ENCODE results near the gene RERE. TPM values are rescaled to one million over a fixed set of nuclear protein-coding genes. Genes with fewer than 3 reads are reported as not detected.

RERE gene
- total RNA-seq, 1 donor from 2014 or later = 64.6 TPM

DNA sequence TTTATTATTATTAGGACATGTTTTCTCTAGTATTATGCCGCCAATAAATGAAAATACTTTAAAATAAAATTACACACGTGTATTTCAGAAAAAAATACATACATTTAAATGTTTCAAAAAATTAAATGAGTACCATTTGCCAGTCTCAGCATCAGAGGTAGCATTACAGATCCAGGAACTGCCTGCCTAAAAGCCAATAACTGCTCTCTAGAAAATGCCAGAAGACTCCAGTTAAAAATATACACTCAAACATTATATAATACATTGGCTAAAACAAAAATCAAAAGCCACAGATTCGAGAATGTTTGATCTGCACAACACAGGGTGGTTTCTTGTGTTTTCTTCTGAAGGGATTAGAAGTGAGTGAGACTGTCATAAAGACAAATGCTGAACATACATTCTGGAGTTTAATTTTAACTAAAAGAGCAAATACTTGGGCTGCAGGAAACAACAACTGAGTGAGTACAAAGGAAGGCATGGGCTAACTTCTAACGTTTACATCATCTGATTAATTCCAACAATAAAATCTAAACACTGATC, 105.5 kb downstream of the RERE start:
- Histone ChIP-seq H3K27ac (peak overlapping the region; percentile 60 to 64), H3K4me3 (peak overlapping the region; percentile 26 to 36)

DNA sequence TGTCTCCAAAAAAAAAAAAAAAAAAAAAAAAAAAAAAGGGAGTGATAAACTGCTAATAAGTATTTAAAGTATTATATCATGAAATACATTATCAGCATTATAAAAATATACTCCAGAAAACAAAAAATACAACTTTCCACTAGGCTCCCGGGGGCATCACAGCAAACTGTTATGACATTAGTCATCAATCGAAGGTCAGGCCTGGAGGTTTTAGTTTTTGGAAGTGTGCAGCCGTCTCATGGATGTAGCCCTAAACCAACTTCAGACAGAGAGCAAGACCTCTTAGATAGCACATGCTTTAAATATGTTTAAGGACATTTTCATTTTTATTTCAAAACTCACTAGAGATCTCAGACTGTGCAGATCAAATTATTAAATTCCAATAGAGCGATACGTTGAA, 106.3 kb downstream of the RERE start:
- intact Hi-C loops (cut with DNase I) = no loop called here
- Histone ChIP-seq H3K36me3 (no peaks in the 10 kb centered on the region), H3K27ac (peak overlapping the region in 1 of 2 donors; percentile 64), H3K4me3 (no peak overlapping the region), H3K27me3 (no peaks in the 10 kb centered on the region), H3K9me3 (no peaks in the 10 kb centered on the region), H3K4me1 (peaks cover 0 to 28% of the 10 kb centered on the region in 2 donors)
- DNase-seq (ENCODE audit: low spot score in 2 of 2) = no peak
- TF ChIP-seq, protein P1, sequence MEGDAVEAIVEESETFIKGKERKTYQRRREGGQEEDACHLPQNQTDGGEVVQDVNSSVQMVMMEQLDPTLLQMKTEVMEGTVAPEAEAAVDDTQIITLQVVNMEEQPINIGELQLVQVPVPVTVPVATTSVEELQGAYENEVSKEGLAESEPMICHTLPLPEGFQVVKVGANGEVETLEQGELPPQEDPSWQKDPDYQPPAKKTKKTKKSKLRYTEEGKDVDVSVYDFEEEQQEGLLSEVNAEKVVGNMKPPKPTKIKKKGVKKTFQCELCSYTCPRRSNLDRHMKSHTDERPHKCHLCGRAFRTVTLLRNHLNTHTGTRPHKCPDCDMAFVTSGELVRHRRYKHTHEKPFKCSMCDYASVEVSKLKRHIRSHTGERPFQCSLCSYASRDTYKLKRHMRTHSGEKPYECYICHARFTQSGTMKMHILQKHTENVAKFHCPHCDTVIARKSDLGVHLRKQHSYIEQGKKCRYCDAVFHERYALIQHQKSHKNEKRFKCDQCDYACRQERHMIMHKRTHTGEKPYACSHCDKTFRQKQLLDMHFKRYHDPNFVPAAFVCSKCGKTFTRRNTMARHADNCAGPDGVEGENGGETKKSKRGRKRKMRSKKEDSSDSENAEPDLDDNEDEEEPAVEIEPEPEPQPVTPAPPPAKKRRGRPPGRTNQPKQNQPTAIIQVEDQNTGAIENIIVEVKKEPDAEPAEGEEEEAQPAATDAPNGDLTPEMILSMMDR (IDR thresholded peaks at IDR 0.05) = no peak

More for the DNA sequence above, 105.5 kb downstream of the RERE start:
- Histone ChIP-seq H3K4me1 (peaks cover 0 to 26% of the 10 kb centered on the region in 2 donors), H3K9me3 (no peaks in the 10 kb centered on the region), H3K36me3 (no peaks in the 10 kb centered on the region), H3K27me3 (no peaks in the 10 kb centered on the region)
- intact Hi-C loops (cut with DNase I) = no loop called here
- no peak for DNase-seq (ENCODE audit: low spot score in 2 of 2)
- TF ChIP-seq, protein P1 (IDR thresholded peaks at IDR 0.05) = no peak

DNA sequence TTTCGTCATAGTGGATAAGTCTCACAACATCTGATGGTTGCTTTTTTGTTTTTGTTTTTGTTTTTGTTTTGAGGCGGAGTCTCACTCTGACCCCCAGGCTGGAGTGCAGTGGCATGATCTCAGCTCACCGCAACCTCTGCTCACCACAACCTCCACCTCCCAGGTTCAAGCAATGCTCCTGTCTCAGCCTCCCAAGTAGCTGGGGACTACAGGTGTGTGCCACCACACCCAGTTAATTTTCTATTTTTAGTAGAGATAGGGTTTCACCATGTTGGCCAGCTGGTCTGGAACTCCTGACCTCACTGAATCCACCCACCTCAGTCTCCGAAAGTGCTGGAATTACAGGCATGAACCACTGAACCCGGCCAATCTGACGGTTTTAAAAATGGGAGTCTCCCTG, 109.2 kb downstream of the RERE start:
- DNase-seq (ENCODE audit: low spot score in 2 of 2) = no peak
- intact Hi-C loops (cut with DNase I) = no loop called here
- Histone ChIP-seq H3K9me3 (no peaks in the 10 kb centered on the region), H3K36me3 (no peaks in the 10 kb centered on the region), H3K27ac (no peak overlapping the region), H3K27me3 (no peaks in the 10 kb centered on the region), H3K4me1 (peaks cover 0 to 22% of the 10 kb centered on the region in 2 donors), H3K4me3 (no peak overlapping the region)
- TF ChIP-seq, protein P1 (IDR thresholded peaks at IDR 0.05) = no peak

DNA sequence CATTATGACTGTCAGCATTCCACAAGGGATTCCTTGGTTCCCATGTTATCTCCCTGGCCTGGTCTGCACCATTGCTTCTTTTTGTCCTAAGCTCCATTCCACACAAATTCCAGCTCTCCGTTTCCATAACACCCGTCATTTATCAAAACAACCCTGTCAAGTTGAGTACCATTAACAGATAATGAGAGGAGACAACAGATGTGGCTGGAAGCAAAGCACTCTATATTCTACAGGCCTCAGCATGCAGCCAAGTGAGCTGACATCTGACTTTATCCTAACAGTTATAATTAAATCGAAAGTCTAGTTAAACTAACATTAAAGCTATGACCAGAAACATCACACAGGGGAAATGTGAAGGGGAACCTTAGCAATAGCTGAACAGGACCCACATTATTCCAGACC, 110.4 kb downstream of the RERE start:
- Histone ChIP-seq H3K4me1 (peaks cover 0 to 10% of the 10 kb centered on the region in 2 donors), H3K27ac (peak overlapping the region in 1 of 2 donors; percentile 4), H3K36me3 (no peaks in the 10 kb centered on the region), H3K27me3 (no peaks in the 10 kb centered on the region), H3K4me3 (no peak overlapping the region), H3K9me3 (no peaks in the 10 kb centered on the region)
- TF ChIP-seq, protein P1 (IDR thresholded peaks at IDR 0.05) = no peak
- no peak for DNase-seq (ENCODE audit: low spot score in 2 of 2)
- intact Hi-C loops (cut with DNase I) = no loop called here

DNA sequence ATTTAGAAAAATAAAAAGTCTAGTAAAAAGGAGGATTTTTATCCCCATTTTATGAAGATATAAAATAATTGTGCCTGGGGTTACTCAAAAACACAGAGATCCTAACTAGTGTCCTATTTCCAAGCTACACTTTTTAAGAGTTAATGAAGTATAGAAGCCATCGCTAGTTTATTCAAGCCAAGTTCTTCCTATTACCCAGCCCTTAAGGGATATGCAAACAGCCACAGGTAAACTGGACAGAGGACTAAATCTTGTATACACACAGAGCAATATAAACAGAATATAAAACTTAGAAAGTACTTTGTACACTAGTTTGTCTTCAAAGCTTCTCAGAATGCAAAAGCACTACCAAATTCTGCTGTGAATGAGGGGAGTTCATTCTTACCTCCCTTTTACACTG, 111.1 kb downstream of the RERE start:
- Histone ChIP-seq H3K4me3 (no peak overlapping the region), H3K36me3 (no peaks in the 10 kb centered on the region), H3K27me3 (no peaks in the 10 kb centered on the region), H3K27ac (peak overlapping the region in 1 of 2 donors; percentile 4), H3K9me3 (no peaks in the 10 kb centered on the region), H3K4me1 (peaks cover 0 to 5% of the 10 kb centered on the region in 2 donors)
- DNase-seq (ENCODE audit: low spot score in 2 of 2) = no peak
- intact Hi-C loops (cut with DNase I) = no loop called here
- TF ChIP-seq, protein P1 (IDR thresholded peaks at IDR 0.05) = no peak
